ENCODE results near the gene CPLANE2. TPM values are rescaled to one million over a fixed set of nuclear protein-coding genes. Genes with fewer than 3 reads are reported as not detected.
"Not testable (repeated sequence)": the region's sequence is repeated elsewhere in the genome, so short reads cannot be mapped to it uniquely, and the experiment has no call there.

The CPLANE2 gene
- total RNA-seq (2014; rRNA removed; shearing (Covaris generic)), result 6.4 and 9.1 TPM in 2 replicates

- peak within 1 kb of the TSS; percentile 89 for H3K4me3 ChIP-seq (ENCODE audit: insufficient read depth, low read depth, low read length)
- DNase-seq, result peak; percentile 98
- peaks cover 5% of the 10 kb centered on the region for H3K27me3 ChIP-seq (ENCODE audit: control insufficient read depth, insufficient read depth, low read length)
- H3K36me3 ChIP-seq (replicated peaks; ENCODE audit: control insufficient read depth, insufficient read depth, low read length), result no peaks in the 10 kb centered on the region
Observed at GRCh38 chr1:16236511-16237342, at the start of gene CPLANE2. Gene CPLANE2 (minus strand): TSS chr1:16237183. CDS start chr1:16236742, 441 bp downstream.

- DNase-seq, result no peak
- Histone ChIP-seq H3K36me3 (replicated peaks; ENCODE audit: control insufficient read depth, insufficient read depth, low read length) (no peaks in the 10 kb centered on the region; the same call in 1 of the 2 replicates), H3K27me3 (ENCODE audit: control insufficient read depth, insufficient read depth, low read length) (no peaks in the 10 kb centered on the region), H3K4me3 (ENCODE audit: insufficient read depth, low read depth, low read length) (no peak overlapping the region)
Observed at GRCh38 chr1:16286122-16286521, 49.1 kb upstream of the CPLANE2 start.

- Histone ChIP-seq H3K27me3 (ENCODE audit: control insufficient read depth, insufficient read depth, low read length) (no peaks in the 10 kb centered on the region), H3K4me3 (ENCODE audit: insufficient read depth, low read depth, low read length) (no peak overlapping the region), H3K36me3 (replicated peaks; ENCODE audit: control insufficient read depth, insufficient read depth, low read length) (no peaks in the 10 kb centered on the region; the same call in 1 of the 2 replicates)
- DNase-seq, result no peak
Observed at GRCh38 chr1:16281765-16282164, 44.8 kb upstream of the CPLANE2 start.

GRCh38 chr1:16279186-16279585 is 42.2 kb upstream of the CPLANE2 start:
- no peaks in the 10 kb centered on the region for H3K36me3 ChIP-seq (replicated peaks; ENCODE audit: control insufficient read depth, insufficient read depth, low read length)
- H3K4me3 ChIP-seq (ENCODE audit: insufficient read depth, low read depth, low read length), result no peak overlapping the region
- no peaks in the 10 kb centered on the region for H3K27me3 ChIP-seq (ENCODE audit: control insufficient read depth, insufficient read depth, low read length)
- DNase-seq, result no peak

- no peak for DNase-seq
- Histone ChIP-seq H3K4me3 (ENCODE audit: insufficient read depth, low read depth, low read length) (no peak overlapping the region), H3K27me3 (ENCODE audit: control insufficient read depth, insufficient read depth, low read length) (no peaks in the 10 kb centered on the region), H3K36me3 (replicated peaks; ENCODE audit: control insufficient read depth, insufficient read depth, low read length) (no peaks in the 10 kb centered on the region)
Observed at GRCh38 chr1:16276302-16277030, 39.5 kb upstream of the CPLANE2 start.

- Histone ChIP-seq H3K4me3 (ENCODE audit: insufficient read depth, low read depth, low read length) (no peak overlapping the region), H3K36me3 (replicated peaks; ENCODE audit: control insufficient read depth, insufficient read depth, low read length) (no peaks in the 10 kb centered on the region), H3K27me3 (ENCODE audit: control insufficient read depth, insufficient read depth, low read length) (no peaks in the 10 kb centered on the region)
- no peak for DNase-seq
Observed at GRCh38 chr1:16275591-16275990, 38.6 kb upstream of the CPLANE2 start.

GRCh38 chr1:16267690-16268180 is 30.8 kb upstream of the CPLANE2 start:
- no peak for DNase-seq
- H3K27me3 ChIP-seq (ENCODE audit: control insufficient read depth, insufficient read depth, low read length), result no peaks in the 10 kb centered on the region
- no peak overlapping the region for H3K4me3 ChIP-seq (ENCODE audit: insufficient read depth, low read depth, low read length)
- no peaks in the 10 kb centered on the region for H3K36me3 ChIP-seq (replicated peaks; ENCODE audit: control insufficient read depth, insufficient read depth, low read length)

GRCh38 chr1:16266411-16267118 is 29.6 kb upstream of the CPLANE2 start:
- Histone ChIP-seq H3K4me3 (ENCODE audit: insufficient read depth, low read depth, low read length) (no peak overlapping the region), H3K36me3 (replicated peaks; ENCODE audit: control insufficient read depth, insufficient read depth, low read length) (no peaks in the 10 kb centered on the region), H3K27me3 (ENCODE audit: control insufficient read depth, insufficient read depth, low read length) (no peaks in the 10 kb centered on the region)
- DNase-seq, result no peak

- H3K36me3 ChIP-seq (replicated peaks; ENCODE audit: control insufficient read depth, insufficient read depth, low read length), result no peaks in the 10 kb centered on the region
- H3K4me3 ChIP-seq (ENCODE audit: insufficient read depth, low read depth, low read length), result no peak overlapping the region
- DNase-seq, result no peak
- H3K27me3 ChIP-seq (ENCODE audit: control insufficient read depth, insufficient read depth, low read length), result no peaks in the 10 kb centered on the region
Observed at GRCh38 chr1:16262067-16262466, 25.1 kb upstream of the CPLANE2 start.

- no peak overlapping the region for H3K4me3 ChIP-seq (ENCODE audit: insufficient read depth, low read depth, low read length)
- H3K27me3 ChIP-seq (ENCODE audit: control insufficient read depth, insufficient read depth, low read length), result no peaks in the 10 kb centered on the region
- H3K36me3 ChIP-seq (replicated peaks; ENCODE audit: control insufficient read depth, insufficient read depth, low read length), result no peaks in the 10 kb centered on the region
- no peak for DNase-seq
Observed at GRCh38 chr1:16260814-16261213, 23.8 kb upstream of the CPLANE2 start.

- no peak for DNase-seq
- H3K36me3 ChIP-seq (replicated peaks; ENCODE audit: control insufficient read depth, insufficient read depth, low read length), result no peaks in the 10 kb centered on the region
Observed at GRCh38 chr1:16258591-16259135, 21.7 kb upstream of the CPLANE2 start.

GRCh38 chr1:16257968-16258367 is 21.0 kb upstream of the CPLANE2 start:
- DNase-seq, result no peak
- H3K4me3 ChIP-seq (ENCODE audit: insufficient read depth, low read depth, low read length), result no peak overlapping the region
- H3K27me3 ChIP-seq (ENCODE audit: control insufficient read depth, insufficient read depth, low read length), result no peaks in the 10 kb centered on the region
- H3K36me3 ChIP-seq (replicated peaks; ENCODE audit: control insufficient read depth, insufficient read depth, low read length), result no peaks in the 10 kb centered on the region

More at GRCh38 chr1:16258591-16259135, 21.7 kb upstream of the CPLANE2 start:
- Histone ChIP-seq H3K27me3 (ENCODE audit: control insufficient read depth, insufficient read depth, low read length) (no peaks in the 10 kb centered on the region), H3K4me3 (ENCODE audit: insufficient read depth, low read depth, low read length) (no peak overlapping the region)

- H3K4me3 ChIP-seq (ENCODE audit: insufficient read depth, low read depth, low read length); DNase-seq; H3K36me3 ChIP-seq (replicated peaks; ENCODE audit: control insufficient read depth, insufficient read depth, low read length); H3K27me3 ChIP-seq (ENCODE audit: control insufficient read depth, insufficient read depth, low read length): not testable (repeated sequence)
Observed at GRCh38 chr1:16257556-16257955, 20.6 kb upstream of the CPLANE2 start.

- no peaks in the 10 kb centered on the region for H3K27me3 ChIP-seq (ENCODE audit: control insufficient read depth, insufficient read depth, low read length)
- no peak for DNase-seq
- peaks cover 3% of the 10 kb centered on the region; the same call in 1 of the 2 replicates for H3K36me3 ChIP-seq (replicated peaks; ENCODE audit: control insufficient read depth, insufficient read depth, low read length)
- no peak overlapping the region for H3K4me3 ChIP-seq (ENCODE audit: insufficient read depth, low read depth, low read length)
Observed at GRCh38 chr1:16256478-16256877, 19.5 kb upstream of the CPLANE2 start.
